IMR-90 (cell line): ENCODE results near the gene COTL1. TPM values are rescaled to one million over a fixed set of nuclear protein-coding genes. Genes with fewer than 3 reads are reported as not detected.

Experiments used
- ATAC-seq: fragments of 200-7000 bp; cut with Tn5 transposase; 2 replicates; pipeline ENCODE4 v1.9.1; 2020; ENCODE audit warnings: low read depth, mild to moderate bottlenecking, moderate library complexity
- BruUV-seq: library from RNA; stranded (reverse); fragments of 400-500 nt; replicated peaks from 2 replicates; lab custom pipeline; 2021; lab: Mats Ljungman, UMichigan
- CTCF ChIA-PET: fragments of 300-600 bp; formaldehyde crosslinking; extraction: SDS; loops from one replicate; lab custom pipeline; 2021; ENCODE audit warnings: antibody characterized with exemption; lab: Yijun Ruan, JAX
- POLR2A ChIA-PET: fragments of 300-600 bp; sonication (Branson Sonifier 250); formaldehyde crosslinking; loops from one replicate; lab custom pipeline; 2022; ENCODE audit warnings: antibody characterized with exemption; ENCODE audit not compliant: unreplicated experiment; lab: Charles Lee
- DNase-seq: peaks from one replicate; pipeline ENCODE4 v3.0.0; 2013
- H2AFZ ChIP-seq: replicated peaks from 2 replicates; pipeline ENCODE3; 2013; ENCODE audit warnings: low read length, mild to moderate bottlenecking; ENCODE audit not compliant: poor library complexity
- H2AK5ac ChIP-seq: 2 replicates; pipeline ENCODE4 v1.6.1; 2013; ENCODE audit warnings: low read depth, low read length, inconsistent platforms
- H2AK9ac ChIP-seq: replicated peaks from 2 replicates; pipeline ENCODE3; 2013; ENCODE audit warnings: mild to moderate bottlenecking, low read depth, low read length, moderate library complexity; ENCODE audit not compliant: poor library complexity
- H2BK120ac ChIP-seq: 2 replicates; pipeline ENCODE4 v1.6.1; 2013; ENCODE audit warnings: low read depth, low read length, inconsistent platforms
- H2BK15ac ChIP-seq: 3 replicates; pipeline ENCODE4 v1.6.1; 2013; ENCODE audit warnings: low read depth, low read length, inconsistent platforms
- H2BK20ac ChIP-seq: 2 replicates; pipeline ENCODE4 v1.6.1; 2013; ENCODE audit warnings: low read depth, mild to moderate bottlenecking, inconsistent platforms, low read length, moderate library complexity
- H2BK5ac ChIP-seq: 2 replicates; pipeline ENCODE4 v1.6.1; 2013; ENCODE audit warnings: mild to moderate bottlenecking, low read depth, low read length, inconsistent platforms; ENCODE audit not compliant: poor library complexity, severe bottlenecking
- H3K14ac ChIP-seq: replicated peaks from 2 replicates; pipeline ENCODE4 v1.6.1; 2013; ENCODE audit warnings: low read depth, low read length, inconsistent platforms
- H3K18ac ChIP-seq: 2 replicates; pipeline ENCODE4 v1.6.1; 2013; ENCODE audit warnings: low read depth, low read length, control low read depth
- H3K23ac ChIP-seq: 2 replicates; pipeline ENCODE4 v1.6.1; 2013; ENCODE audit warnings: low read depth, low read length, inconsistent platforms
- H3K27ac ChIP-seq: 2 replicates; pipeline ENCODE4 v1.5.1; 2013; ENCODE audit warnings: mild to moderate bottlenecking, control low read depth, low read length; ENCODE audit not compliant: insufficient read depth
- H3K27me3 ChIP-seq: 2 replicates; pipeline ENCODE4 v1.6.1; 2013; ENCODE audit warnings: low read length; ENCODE audit not compliant: control insufficient read depth, insufficient read depth
- H3K36me3 ChIP-seq: 2 replicates; pipeline ENCODE4 v1.6.1; 2013; ENCODE audit warnings: low read length, mixed read lengths; ENCODE audit not compliant: control insufficient read depth, insufficient read depth
- H3K4ac ChIP-seq: 2 replicates; pipeline ENCODE4 v1.6.1; 2013; ENCODE audit warnings: low read depth, low read length, inconsistent platforms
- H3K4me1 ChIP-seq: 2 replicates; pipeline ENCODE4 v1.6.1; 2013; ENCODE audit warnings: low read length, mixed read lengths; ENCODE audit not compliant: control insufficient read depth, insufficient read depth
- H3K4me2 ChIP-seq: 2 replicates; pipeline ENCODE4 v1.6.1; 2013; ENCODE audit warnings: low read depth, mild to moderate bottlenecking, control low read depth, low read length, moderate library complexity
- H3K4me3 ChIP-seq: 2 replicates; pipeline ENCODE4 v1.5.1; 2013; ENCODE audit warnings: low read depth, mild to moderate bottlenecking, control low read depth, low read length, moderate library complexity; ENCODE audit not compliant: insufficient read depth
- H3K56ac ChIP-seq: 2 replicates; pipeline ENCODE4 v1.6.1; 2013; ENCODE audit warnings: low read length, inconsistent platforms; ENCODE audit not compliant: insufficient read depth; ENCODE audit errors: extremely low read depth
- H3K79me1 ChIP-seq, 2 experiments: 2 replicates each; pipeline ENCODE4 v1.6.1; 2013; ENCODE audit warnings: low read length in 2 of 2, inconsistent platforms in 1 of 2, low read depth in 1 of 2
- H3K9ac ChIP-seq: 2 replicates; pipeline ENCODE4 v1.6.1; 2013; ENCODE audit warnings: low read depth, low read length, control low read depth
- H3K9me1 ChIP-seq: 2 replicates; pipeline ENCODE4 v1.6.1; 2013; ENCODE audit warnings: low read length, inconsistent platforms; ENCODE audit not compliant: insufficient read depth
- H3K9me3 ChIP-seq: 2 replicates; pipeline ENCODE4 v1.6.1; 2013; ENCODE audit warnings: low read length; ENCODE audit not compliant: control insufficient read depth, insufficient read depth
- H4K20me1 ChIP-seq: 2 replicates; pipeline ENCODE4 v1.6.1; 2013; ENCODE audit warnings: low read length, inconsistent platforms; ENCODE audit not compliant: insufficient read depth
- H4K5ac ChIP-seq: 2 replicates; pipeline ENCODE4 v1.6.1; 2013; ENCODE audit warnings: mild to moderate bottlenecking, low read depth, low read length, control low read depth
- H4K8ac ChIP-seq, 2 experiments: 2 replicates each; pipeline ENCODE4 v1.6.1; 2013; ENCODE audit warnings: low read depth in 2 of 2, low read length in 2 of 2, control low read depth in 1 of 2, inconsistent platforms in 1 of 2
- H4K91ac ChIP-seq: 2 replicates; pipeline ENCODE4 v1.6.1; 2013; ENCODE audit warnings: low read depth, low read length, inconsistent platforms; ENCODE audit not compliant: insufficient read depth
- BHLHE40 ChIP-seq: fragments of 150-350 bp; IDR thresholded peaks from 2 replicates; pipeline ENCODE4 v1.6.1; 2016; ENCODE audit warnings: mild to moderate bottlenecking, low read depth, low read length
- CEBPB ChIP-seq: IDR thresholded peaks from 2 replicates; pipeline ENCODE4 v1.6.1; 2012; ENCODE audit warnings: low read depth, low read length, improper control_type of control experiment
- CHD1 ChIP-seq: IDR thresholded peaks from 2 replicates; pipeline ENCODE4 v1.6.1; 2012; ENCODE audit warnings: low read depth, low read length, improper control_type of control experiment
- ELK1 ChIP-seq: fragments of 150-350 bp; IDR thresholded peaks from 2 replicates; pipeline ENCODE4 v1.6.1; 2016; ENCODE audit warnings: low read depth, mild to moderate bottlenecking, low read length, moderate library complexity, borderline replicate concordance
- FOS ChIP-seq: fragments of 150-350 bp; IDR thresholded peaks from 2 replicates; pipeline ENCODE4 v1.6.1; 2016; ENCODE audit warnings: low read depth, low read length
- MAFK ChIP-seq: IDR thresholded peaks from 2 replicates; pipeline ENCODE4 v1.6.1; 2012; ENCODE audit warnings: low read depth, low read length, improper control_type of control experiment
- MAZ ChIP-seq: IDR thresholded peaks from 2 replicates; pipeline ENCODE4 v1.6.1; 2012; ENCODE audit warnings: low read depth, mild to moderate bottlenecking, low read length, improper control_type of control experiment, moderate library complexity, borderline replicate concordance
- MXI1 ChIP-seq: IDR thresholded peaks from 2 replicates; pipeline ENCODE4 v1.6.1; 2012; ENCODE audit warnings: low read depth, mild to moderate bottlenecking, low read length, moderate library complexity, borderline replicate concordance
- NFE2L2 ChIP-seq: fragments of 150-350 bp; IDR thresholded peaks from 2 replicates; pipeline ENCODE4 v1.6.1; 2016; ENCODE audit warnings: low read depth, mild to moderate bottlenecking, low read length
- POLR2A ChIP-seq: IDR thresholded peaks from 2 replicates; pipeline ENCODE4 v1.6.1; 2012; ENCODE audit warnings: mild to moderate bottlenecking, low read depth, low read length
- RAD21 ChIP-seq: IDR thresholded peaks from 2 replicates; pipeline ENCODE4 v1.6.1; 2012; ENCODE audit warnings: low read length, improper control_type of control experiment
- RCOR1 ChIP-seq: IDR thresholded peaks from 2 replicates; pipeline ENCODE4 v1.6.1; 2012; ENCODE audit warnings: mild to moderate bottlenecking, low read length, improper control_type of control experiment; ENCODE audit not compliant: insufficient replicate concordance
- SMC3 ChIP-seq: fragments of 150-350 bp; IDR thresholded peaks from 2 replicates; pipeline ENCODE4 v1.6.1; 2016; ENCODE audit warnings: low read depth, mild to moderate bottlenecking, antibody characterized with exemption, low read length, moderate library complexity
- WGBS, 2 experiments: methylation state at CpG; one replicate each; pipeline versions ENCODE4 v1.1.5 to v1.1.7; 2013; ENCODE audit warnings: missing lambda C conversion rate in 2 of 2; ENCODE audit not compliant: insufficient read length in 1 of 2; ENCODE audit errors: extremely low coverage in 2 of 2; 5-methylcytosine and 5-hydroxymethylcytosine counted together
- dilution Hi-C: fragments of 300-500 bp; cut with HindIII; formaldehyde crosslinking; loops from one replicate; pipeline ENCODE4 v1.14.3; 2018; ENCODE audit warnings: low sequenced_read_pairs; ENCODE audit not compliant: unreplicated experiment
- in situ Hi-C: fragments of 300-500 bp; cut with MboI; formaldehyde crosslinking; loops from 3 replicates; pipeline ENCODE4 v1.14.3; 2019; ENCODE audit warnings: low sequenced_read_pairs, inconsistent platforms, mixed read lengths
- intact Hi-C: fragments of 100-400 bp; cut with micrococcal nuclease; formaldehyde crosslinking; loops from 2 replicates; pipeline ENCODE4 v1.10.0; 2022
- polyA plus RNA-seq, 3 experiments: library from polyadenylated mRNA; depleted of rRNA; stranded (reverse); fragments of >200 nt; gene quantifications; 2 replicates each; pipeline ENCODE4 v1.2.3, GENCODE V29; 2012; ENCODE audit warnings: low replicate concordance in 1 of 3
- total RNA-seq: library from RNA; depleted of rRNA; stranded (reverse); fragments of >200 nt; gene quantifications from 2 replicates; pipeline ENCODE4 v1.2.3, GENCODE V29; 2012
- TF ChIP-seq, protein P1 (sequence below): conservative IDR thresholded peaks from 2 replicates; pipeline ENCODE4 v1.5.1; 2012; ENCODE audit warnings: mild to moderate bottlenecking, low read depth, low read length, improper control_type of control experiment
- TF ChIP-seq, protein P2 (sequence below): fragments of 150-350 bp; IDR thresholded peaks from 2 replicates; pipeline ENCODE4 v1.6.1; 2017; ENCODE audit warnings: mild to moderate bottlenecking, antibody characterized with exemption, low read length, low read depth

The COTL1 gene
- total and polyA plus RNA-seq, 2 of the 4 experiments (the other 2 are of a cell fraction): 144 to 258 TPM

- ChIA-PET CTCF (interaction anchor here (1.2 kb wide), 2 partner anchors 90 to 253 kb away, joined by 3 read pairs; no protein-coding TSS in a partner anchor), POLR2A (interaction anchor here (0.6 kb wide), 1 partner anchor 483 kb away, joined by 7 read pairs; no protein-coding TSS in a partner anchor)
- Histone ChIP-seq H3K27me3 (no peaks in the 10 kb centered on the region), H2AK5ac (peak overlapping the region; percentile 97), H2BK5ac (peak overlapping the region; percentile 82), H3K4me1 (peaks cover 12% of the 10 kb centered on the region), H2BK20ac (peak overlapping the region; percentile 100), H3K4ac (peak overlapping the region; percentile 100), H3K27ac (peak overlapping the region; percentile 85), H3K36me3 (no peaks in the 10 kb centered on the region), H3K18ac (peak overlapping the region; percentile 51), H2BK15ac (peak overlapping the region; percentile 98), H4K20me1 (no peaks in the 10 kb centered on the region), H3K9ac (peak overlapping the region; percentile 19; the same call in 1 of the 2 replicates), H3K4me2 (no peak overlapping the region), H3K79me1 (no peaks in the 10 kb centered on the region; a peak in 1 of 4 replicates), H2BK120ac (peak overlapping the region; percentile 100), H3K23ac (peak overlapping the region; percentile 99; the same call in 1 of the 2 replicates), H3K56ac (peak overlapping the region; percentile 85), H3K9me1 (peaks cover 17% of the 10 kb centered on the region), H4K91ac (peak overlapping the region; percentile 96), H3K4me3 (no peak overlapping the region), H3K9me3 (peaks cover 7% of the 10 kb centered on the region), H2AK9ac (peak overlapping the region; percentile 81), H3K14ac (peak overlapping the region; percentile 83; the same call in 1 of the 2 replicates), H4K8ac (peak overlapping the region; percentile 74 to 94), H2AFZ (peak overlapping the region; percentile 82), H4K5ac (peak overlapping the region; percentile 60)
- intact Hi-C loops: loop anchor here (1.0 to 5.0 kb wide), 2 partner anchors 65 to 86 kb away; partner anchors contain the start of gene COTL1
- WGBS, 2 experiments: 0% methylated on average over 4 of the region's 10 CpGs; no CpG with 5 or more reads in 1 of the 2 experiments
- dilution Hi-C loops: no loop called here
- DNase-seq (peak; percentile 98), ATAC-seq (peak; percentile 98)
- no TSS peak for BruUV-seq
- in situ Hi-C loops: no loop called here
- TF ChIP-seq MXI1 (no peak), MAFK (no peak), RAD21 (no peak), BHLHE40 (peak; percentile 5; the same call in 1 of the 2 replicates), ELK1 (no peak), RCOR1 (no peak), POLR2A (no peak), MAZ (no peak), NFE2L2 (no peak), FOS (0 out of 2 replicates have a peak, but pooled peaks have one; percentile 14), CEBPB (0 out of 2 replicates have a peak, but pooled peaks have one; percentile 3), SMC3 (peak; percentile 9; the same call in 1 of the 2 replicates), CHD1 (no peak)
- TF ChIP-seq, protein P1, sequence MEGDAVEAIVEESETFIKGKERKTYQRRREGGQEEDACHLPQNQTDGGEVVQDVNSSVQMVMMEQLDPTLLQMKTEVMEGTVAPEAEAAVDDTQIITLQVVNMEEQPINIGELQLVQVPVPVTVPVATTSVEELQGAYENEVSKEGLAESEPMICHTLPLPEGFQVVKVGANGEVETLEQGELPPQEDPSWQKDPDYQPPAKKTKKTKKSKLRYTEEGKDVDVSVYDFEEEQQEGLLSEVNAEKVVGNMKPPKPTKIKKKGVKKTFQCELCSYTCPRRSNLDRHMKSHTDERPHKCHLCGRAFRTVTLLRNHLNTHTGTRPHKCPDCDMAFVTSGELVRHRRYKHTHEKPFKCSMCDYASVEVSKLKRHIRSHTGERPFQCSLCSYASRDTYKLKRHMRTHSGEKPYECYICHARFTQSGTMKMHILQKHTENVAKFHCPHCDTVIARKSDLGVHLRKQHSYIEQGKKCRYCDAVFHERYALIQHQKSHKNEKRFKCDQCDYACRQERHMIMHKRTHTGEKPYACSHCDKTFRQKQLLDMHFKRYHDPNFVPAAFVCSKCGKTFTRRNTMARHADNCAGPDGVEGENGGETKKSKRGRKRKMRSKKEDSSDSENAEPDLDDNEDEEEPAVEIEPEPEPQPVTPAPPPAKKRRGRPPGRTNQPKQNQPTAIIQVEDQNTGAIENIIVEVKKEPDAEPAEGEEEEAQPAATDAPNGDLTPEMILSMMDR: no peak
- TF ChIP-seq, protein P2, sequence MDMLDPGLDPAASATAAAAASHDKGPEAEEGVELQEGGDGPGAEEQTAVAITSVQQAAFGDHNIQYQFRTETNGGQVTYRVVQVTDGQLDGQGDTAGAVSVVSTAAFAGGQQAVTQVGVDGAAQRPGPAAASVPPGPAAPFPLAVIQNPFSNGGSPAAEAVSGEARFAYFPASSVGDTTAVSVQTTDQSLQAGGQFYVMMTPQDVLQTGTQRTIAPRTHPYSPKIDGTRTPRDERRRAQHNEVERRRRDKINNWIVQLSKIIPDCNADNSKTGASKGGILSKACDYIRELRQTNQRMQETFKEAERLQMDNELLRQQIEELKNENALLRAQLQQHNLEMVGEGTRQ: no peak
Measured at GRCh38 chr16:84532291-84532724, 85.6 kb downstream of the COTL1 start.
